Muscle layer of duodenum (tissue), 2 donors: ENCODE data around the gene SLC38A4.
"Not testable (repeated sequence)": the region's sequence is repeated elsewhere in the genome, so short reads cannot be mapped to it uniquely, and the experiment has no call there.

ENCODE experiments used
- H3K27ac ChIP-seq: one replicate; pipeline ENCODE4 v1.7.0; 2013; ENCODE audit warnings: mild to moderate bottlenecking, low read length
- H3K27me3 ChIP-seq: one replicate; pipeline ENCODE4 v1.7.0; 2013; ENCODE audit warnings: low read depth, mild to moderate bottlenecking, control low read depth, low read length
- H3K36me3 ChIP-seq, 2 donors: one replicate each; pipeline ENCODE4 v1.7.0; 2013; ENCODE audit warnings: low read length in 2 of 2, control low read depth in 1 of 2, mild to moderate bottlenecking in 1 of 2; ENCODE audit not compliant: insufficient read depth in 2 of 2, control insufficient read depth in 1 of 2
- H3K4me1 ChIP-seq, 2 donors: one replicate each; pipeline ENCODE4 v1.7.0; 2013; ENCODE audit warnings: low read length in 2 of 2, mild to moderate bottlenecking in 2 of 2, control low read depth in 1 of 2, moderate library complexity in 1 of 2; ENCODE audit not compliant: insufficient read depth in 2 of 2, control insufficient read depth in 1 of 2
- H3K4me3 ChIP-seq, 2 donors: one replicate each; pipeline ENCODE4 v1.7.0; 2013; ENCODE audit warnings: low read length in 2 of 2, low read depth in 1 of 2, mild to moderate bottlenecking in 1 of 2
- H3K9me3 ChIP-seq, 2 donors: one replicate each; pipeline ENCODE4 v1.7.0; 2013; ENCODE audit warnings: low read length in 2 of 2, control low read depth in 1 of 2, mild to moderate bottlenecking in 1 of 2; ENCODE audit not compliant: control insufficient read depth in 1 of 2
- donor health status: healthy.

The SLC38A4 gene, protein sequence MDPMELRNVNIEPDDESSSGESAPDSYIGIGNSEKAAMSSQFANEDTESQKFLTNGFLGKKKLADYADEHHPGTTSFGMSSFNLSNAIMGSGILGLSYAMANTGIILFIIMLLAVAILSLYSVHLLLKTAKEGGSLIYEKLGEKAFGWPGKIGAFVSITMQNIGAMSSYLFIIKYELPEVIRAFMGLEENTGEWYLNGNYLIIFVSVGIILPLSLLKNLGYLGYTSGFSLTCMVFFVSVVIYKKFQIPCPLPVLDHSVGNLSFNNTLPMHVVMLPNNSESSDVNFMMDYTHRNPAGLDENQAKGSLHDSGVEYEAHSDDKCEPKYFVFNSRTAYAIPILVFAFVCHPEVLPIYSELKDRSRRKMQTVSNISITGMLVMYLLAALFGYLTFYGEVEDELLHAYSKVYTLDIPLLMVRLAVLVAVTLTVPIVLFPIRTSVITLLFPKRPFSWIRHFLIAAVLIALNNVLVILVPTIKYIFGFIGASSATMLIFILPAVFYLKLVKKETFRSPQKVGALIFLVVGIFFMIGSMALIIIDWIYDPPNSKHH

DNA sequence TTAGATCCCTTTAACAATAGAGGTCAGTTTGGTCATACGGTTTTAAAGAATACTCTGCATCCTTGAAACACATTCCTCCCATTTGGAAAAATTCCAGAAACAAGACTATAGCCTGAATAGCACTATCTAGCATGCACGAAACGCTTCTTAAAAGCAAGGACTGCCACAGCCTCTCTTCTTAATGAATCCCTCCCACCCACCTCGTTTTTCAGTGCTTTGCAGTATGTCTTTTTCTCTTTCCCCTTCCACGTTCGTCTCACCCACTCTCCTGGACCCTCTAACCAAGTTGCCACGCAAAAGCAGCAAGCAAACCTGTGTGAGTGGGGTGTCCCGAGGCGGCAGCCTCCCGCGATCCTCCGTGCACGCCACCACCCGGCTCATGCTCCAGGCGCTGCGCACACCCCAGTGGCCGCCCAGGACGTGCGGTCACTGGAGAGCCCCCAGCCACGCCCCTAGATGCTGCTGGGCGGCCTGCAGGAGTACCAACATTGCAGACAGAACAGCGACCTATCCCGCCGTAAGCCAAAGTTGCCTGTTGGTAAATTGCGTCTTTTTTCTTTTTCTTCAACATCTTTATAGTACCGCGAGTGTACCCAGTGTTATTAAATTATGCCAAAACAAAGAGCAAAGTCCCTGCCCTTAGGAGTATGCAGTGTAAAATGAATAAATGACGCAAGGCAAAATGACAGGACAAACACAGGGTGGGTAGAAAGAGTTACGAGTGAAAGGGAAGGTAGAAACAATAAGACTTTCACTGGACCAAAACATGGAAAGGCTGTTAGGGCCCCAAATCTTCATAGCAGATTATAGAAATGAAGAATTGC is at the start of gene SLC38A4:
TSS of gene SLC38A4 (minus strand) at position 407 of the 824 bp plus-strand sequence. CDS start 32,926 bp downstream, outside the sequence.
- Histone ChIP-seq H3K27ac (no peak within 1 kb of the TSS), H3K4me3 (peak within 1 kb of the TSS; percentile 28 to 52), H3K27me3 (peaks cover 13% of the 10 kb centered on the region)

DNA sequence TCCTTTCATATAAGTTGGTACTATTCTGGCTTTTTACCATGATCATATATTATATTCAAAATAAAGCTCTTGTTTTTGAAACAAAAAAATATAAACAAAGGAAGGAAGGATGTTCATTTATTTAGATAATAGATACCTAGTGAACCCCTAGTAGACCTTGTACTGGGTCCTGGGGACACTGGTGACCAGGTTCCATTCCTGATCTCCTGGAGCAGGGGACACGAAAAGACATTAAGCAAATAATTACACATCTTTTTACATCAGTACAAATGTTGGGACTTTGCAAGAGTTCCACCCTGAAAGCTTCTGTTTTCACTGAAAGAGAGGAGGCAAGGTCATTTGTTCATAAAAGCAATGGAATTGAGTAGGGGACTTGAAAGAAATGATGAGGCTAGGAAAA is 49.3 kb upstream of the SLC38A4 start:
- no peaks in the 10 kb centered on the region for H3K4me1 ChIP-seq
- no peak overlapping the region for H3K4me3 ChIP-seq
- no peaks in the 10 kb centered on the region for H3K27me3 ChIP-seq
- no peaks in the 10 kb centered on the region for H3K36me3 ChIP-seq
- H3K9me3 ChIP-seq = peaks cover 4 to 8% of the 10 kb centered on the region in 2 donors
- no peak overlapping the region for H3K27ac ChIP-seq

More for the DNA sequence above, at the start of gene SLC38A4:
- Histone ChIP-seq H3K36me3 (no peaks in the 10 kb centered on the region), H3K4me1 (peaks cover 0 to 9% of the 10 kb centered on the region in 2 donors), H3K9me3 (no peaks in the 10 kb centered on the region)

DNA sequence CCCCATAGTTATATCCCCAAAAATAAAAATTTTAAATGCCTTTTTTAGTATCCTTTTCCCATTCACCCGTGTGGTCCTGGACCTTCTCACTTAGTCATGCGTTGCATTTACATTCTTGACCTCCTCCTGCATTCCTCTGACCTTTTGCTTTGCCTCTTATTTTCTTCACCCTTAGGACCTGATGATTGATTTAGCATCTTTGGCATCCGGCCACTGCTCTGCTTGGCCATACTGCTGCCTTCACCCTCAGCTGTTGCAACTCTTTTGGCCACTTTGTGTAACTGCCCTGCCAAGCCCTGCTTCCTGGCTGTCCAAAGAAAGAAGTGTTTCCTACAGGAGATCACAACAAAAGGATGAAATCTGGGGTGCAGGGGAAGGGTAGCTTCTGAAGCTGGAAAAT is 48.8 kb upstream of the SLC38A4 start:
- Histone ChIP-seq H3K27me3 (no peaks in the 10 kb centered on the region), H3K36me3 (no peaks in the 10 kb centered on the region), H3K4me3 (no peak overlapping the region), H3K9me3 (peaks cover 4 to 8% of the 10 kb centered on the region in 2 donors), H3K27ac (no peak overlapping the region), H3K4me1 (no peaks in the 10 kb centered on the region)

DNA sequence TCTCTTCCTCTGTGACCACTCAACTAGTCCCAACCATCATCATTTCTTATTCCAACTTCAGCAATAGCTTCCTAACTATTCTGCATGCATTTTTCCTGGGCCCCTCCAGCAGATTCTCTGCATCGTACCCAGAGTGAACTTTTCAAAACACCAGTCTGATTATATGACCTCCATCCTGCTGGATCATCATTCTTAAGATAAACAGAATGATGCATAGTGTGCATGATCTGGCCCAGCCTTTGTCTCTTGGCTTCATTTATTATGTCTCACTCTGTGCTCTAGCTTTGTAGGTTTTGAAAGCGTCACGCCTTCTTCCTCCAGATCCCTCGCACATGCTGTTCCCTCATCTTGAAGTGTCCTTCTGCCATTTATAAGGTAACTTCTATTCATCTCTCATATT is 46.3 kb upstream of the SLC38A4 start:
- Histone ChIP-seq H3K9me3 (peaks cover 2 to 4% of the 10 kb centered on the region in 2 donors), H3K36me3 (no peaks in the 10 kb centered on the region), H3K4me3 (no peak overlapping the region), H3K4me1 (no peaks in the 10 kb centered on the region), H3K27ac (no peak overlapping the region), H3K27me3 (no peaks in the 10 kb centered on the region)

DNA sequence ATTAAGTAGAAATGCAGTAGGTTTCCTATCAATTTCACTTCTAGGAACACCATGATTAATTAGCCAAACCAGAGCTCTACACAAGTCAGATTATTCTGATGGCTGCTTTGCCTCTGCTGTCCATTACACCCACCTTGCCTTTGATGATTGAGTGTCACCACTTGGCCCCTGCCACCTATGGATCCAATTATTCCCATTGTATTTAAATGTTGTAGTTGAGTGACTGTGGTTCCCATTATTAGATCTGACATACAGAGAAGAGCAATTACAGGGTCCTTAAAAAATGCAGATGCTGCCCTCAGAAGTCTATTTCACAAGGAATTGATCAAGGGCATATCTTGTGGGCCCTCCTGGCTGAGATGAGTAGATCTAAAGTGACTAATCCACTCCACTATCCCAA is 39.5 kb upstream of the SLC38A4 start:
- no peak overlapping the region for H3K4me3 ChIP-seq
- peaks cover 6 to 23% of the 10 kb centered on the region in 2 donors for H3K9me3 ChIP-seq
- H3K4me1 ChIP-seq = no peaks in the 10 kb centered on the region
- H3K27ac ChIP-seq = no peak overlapping the region
- H3K36me3 ChIP-seq = no peaks in the 10 kb centered on the region
- no peaks in the 10 kb centered on the region for H3K27me3 ChIP-seq

DNA sequence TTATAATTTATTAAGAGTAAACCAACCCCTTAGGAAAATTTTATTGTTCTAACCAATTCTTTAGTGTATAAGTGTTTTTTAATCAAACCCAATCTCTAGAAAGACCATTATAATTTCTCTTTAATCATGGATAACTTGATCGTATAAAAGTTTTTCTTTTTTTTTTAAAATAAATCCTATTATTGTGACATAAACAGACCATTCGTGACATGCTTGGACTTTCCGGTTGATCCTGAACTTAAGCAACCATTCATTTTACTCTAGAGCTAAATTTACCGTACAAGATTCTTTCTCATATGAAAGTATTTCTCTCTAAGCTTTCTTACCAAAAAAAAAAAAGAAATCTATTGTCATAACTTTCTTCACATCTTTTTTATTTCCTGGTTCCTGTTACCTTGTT is 32.6 kb upstream of the SLC38A4 start:
- Histone ChIP-seq H3K4me1 (peaks cover 0 to 3% of the 10 kb centered on the region in 2 donors), H3K27me3 (no peaks in the 10 kb centered on the region), H3K36me3 (no peaks in the 10 kb centered on the region), H3K27ac (no peak overlapping the region), H3K4me3 (no peak overlapping the region), H3K9me3 (peaks cover 0 to 9% of the 10 kb centered on the region in 2 donors)

DNA sequence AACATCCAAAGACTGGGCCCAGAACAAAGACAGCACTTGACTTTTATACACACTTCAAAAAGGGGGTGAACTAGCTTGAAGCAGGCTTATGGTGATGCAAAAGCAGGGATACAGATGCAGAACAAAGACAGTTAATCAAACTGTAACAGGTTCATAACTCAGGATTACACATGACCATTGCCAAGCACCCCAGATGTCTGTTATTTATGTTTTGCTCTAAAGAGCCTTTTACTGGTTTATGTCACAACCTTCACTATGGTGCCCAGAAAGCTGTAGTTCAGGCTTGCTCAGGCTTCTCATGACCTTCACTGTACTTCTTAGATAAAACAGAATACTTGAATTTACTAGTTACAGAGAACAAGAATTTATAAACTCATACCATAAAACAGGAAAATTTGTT is 31.7 kb upstream of the SLC38A4 start:
- Histone ChIP-seq H3K9me3 (peaks cover 0 to 6% of the 10 kb centered on the region in 2 donors), H3K27me3 (no peaks in the 10 kb centered on the region), H3K4me1 (peaks cover 0 to 3% of the 10 kb centered on the region in 2 donors), H3K4me3 (no peak overlapping the region), H3K36me3 (no peaks in the 10 kb centered on the region), H3K27ac (no peak overlapping the region)

DNA sequence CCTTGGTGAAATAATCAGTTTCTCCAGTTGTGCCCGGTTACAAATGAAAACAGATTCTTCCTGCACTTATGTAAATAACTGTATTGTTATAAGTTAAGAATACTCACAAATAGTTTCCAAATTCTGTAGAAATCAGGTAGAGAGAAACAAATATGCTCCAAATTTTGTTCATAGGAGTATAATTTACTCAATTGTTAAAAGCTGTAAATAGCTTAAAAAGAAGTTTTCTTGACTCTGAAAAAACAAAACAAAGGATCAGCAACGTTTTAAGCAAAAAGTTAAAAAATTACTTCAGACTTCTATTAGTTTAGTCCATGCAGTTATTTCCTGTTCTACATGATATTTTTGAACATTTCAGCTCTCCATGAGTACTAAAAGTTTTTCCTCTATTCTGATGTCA is 30.0 kb upstream of the SLC38A4 start:
- H3K9me3 ChIP-seq = peaks cover 0 to 6% of the 10 kb centered on the region in 2 donors
- no peaks in the 10 kb centered on the region for H3K36me3 ChIP-seq
- no peak overlapping the region for H3K4me3 ChIP-seq
- peaks cover 0 to 3% of the 10 kb centered on the region in 2 donors for H3K4me1 ChIP-seq
- H3K27ac ChIP-seq = no peak overlapping the region
- H3K27me3 ChIP-seq = no peaks in the 10 kb centered on the region

DNA sequence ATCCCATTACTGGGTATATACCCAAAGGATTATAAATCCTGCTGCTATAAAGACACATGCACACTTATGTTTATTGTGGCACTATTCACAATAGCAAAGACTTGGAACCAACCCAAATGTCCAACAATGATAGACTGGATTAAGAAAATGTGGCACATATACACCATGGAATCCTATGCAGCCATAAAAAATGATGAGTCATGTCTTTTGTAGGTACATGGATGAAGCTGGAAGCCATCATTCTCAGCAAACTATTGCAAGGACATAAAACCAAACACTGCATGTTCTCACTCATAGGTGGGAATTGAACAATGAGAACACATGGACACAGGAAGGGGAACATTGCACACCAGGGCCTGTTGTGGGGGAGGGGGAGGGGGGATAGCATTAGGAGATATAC is 28.4 kb upstream of the SLC38A4 start:
- H3K4me3 ChIP-seq, H3K27ac ChIP-seq, H3K36me3 ChIP-seq, H3K4me1 ChIP-seq, H3K9me3 ChIP-seq, H3K27me3 ChIP-seq: not testable (repeated sequence)

DNA sequence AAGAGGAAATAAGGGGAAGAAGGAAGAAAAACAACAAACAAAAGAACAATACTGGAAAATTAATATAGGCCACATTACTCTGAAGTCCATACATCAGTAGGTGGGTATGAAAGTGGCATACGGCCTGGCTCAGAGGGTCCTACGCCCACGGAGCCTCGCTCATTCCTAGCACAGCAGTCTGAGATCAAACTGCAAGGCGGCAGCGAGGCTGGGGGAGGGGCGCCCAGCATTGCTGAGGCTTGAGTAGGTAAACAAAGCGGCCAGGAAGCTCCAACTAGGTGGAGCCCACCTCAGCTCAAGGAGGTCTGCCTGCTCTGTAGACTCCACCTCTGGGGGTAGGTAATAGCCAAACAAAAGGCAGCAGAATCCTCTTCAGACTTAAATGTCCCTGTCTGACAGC is 23.0 kb upstream of the SLC38A4 start:
- not testable (repeated sequence) for H3K27me3 ChIP-seq, H3K27ac ChIP-seq, H3K4me1 ChIP-seq, H3K36me3 ChIP-seq, H3K4me3 ChIP-seq, H3K9me3 ChIP-seq

DNA sequence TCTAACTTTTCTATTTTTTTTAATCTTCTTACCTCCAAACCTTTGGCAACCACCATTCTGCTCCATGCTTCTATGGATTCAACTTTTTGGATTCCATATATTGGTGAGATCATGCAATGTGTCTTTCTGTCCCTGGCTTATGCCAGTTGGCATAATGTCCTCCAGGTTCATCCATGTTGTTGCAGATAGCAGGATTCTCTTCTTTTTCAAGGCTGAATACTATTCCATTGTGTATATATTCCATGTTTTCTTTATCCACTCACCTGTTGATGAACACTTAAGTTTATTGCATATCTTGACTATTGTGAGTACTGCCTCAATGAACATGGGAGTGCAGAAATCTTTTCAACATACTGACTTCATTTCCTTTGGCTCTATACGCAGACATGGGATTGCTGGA is 21.2 kb upstream of the SLC38A4 start:
- Histone ChIP-seq H3K36me3 (no peaks in the 10 kb centered on the region), H3K9me3 (no peaks in the 10 kb centered on the region), H3K4me1 (no peaks in the 10 kb centered on the region), H3K27me3 (no peaks in the 10 kb centered on the region), H3K4me3 (no peak overlapping the region), H3K27ac (no peak overlapping the region)
